Measurements from ENCODE around the gene CMIP.

DNA sequence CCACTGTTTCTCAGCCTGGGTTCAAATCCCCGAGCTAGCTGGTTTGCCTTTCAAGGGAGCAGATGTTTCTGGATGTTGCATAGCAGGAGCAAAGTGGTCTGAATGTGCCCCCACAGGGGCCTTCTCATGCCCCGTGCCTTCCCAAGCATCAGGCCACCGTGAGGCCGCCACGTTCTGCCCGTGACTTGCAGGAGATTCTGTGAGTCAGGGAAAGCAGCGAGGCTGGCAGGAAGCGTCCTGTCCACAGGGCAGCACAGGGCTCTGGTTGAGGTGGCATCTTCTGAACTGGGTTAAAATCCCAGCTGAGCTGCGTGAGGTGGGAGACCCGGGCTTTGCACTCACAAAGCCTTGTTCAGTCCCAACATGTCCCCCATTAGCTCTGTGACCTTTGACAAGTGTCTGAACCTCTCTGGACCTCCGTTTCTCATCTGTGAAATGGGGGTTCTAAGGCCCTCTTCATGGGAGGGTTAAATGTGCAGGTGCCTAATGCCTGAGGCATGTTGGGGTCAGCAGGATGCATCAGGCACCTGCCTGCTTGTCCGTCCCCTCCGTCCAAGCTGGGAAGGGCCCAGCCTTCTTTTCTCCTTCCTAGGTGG lies 239.7 kb downstream of the CMIP start:
- TF ChIP-seq CTCF (conservative IDR thresholded peaks at IDR 0.05; ENCODE audit: low read length) (no peak), EZH2phosphoT487 (IDR thresholded peaks at IDR 0.05; ENCODE audit: borderline replicate concordance) (no peak)

Data from Loucy (cell line).